ENCODE measurements around the gene RXFP1.

DNA sequence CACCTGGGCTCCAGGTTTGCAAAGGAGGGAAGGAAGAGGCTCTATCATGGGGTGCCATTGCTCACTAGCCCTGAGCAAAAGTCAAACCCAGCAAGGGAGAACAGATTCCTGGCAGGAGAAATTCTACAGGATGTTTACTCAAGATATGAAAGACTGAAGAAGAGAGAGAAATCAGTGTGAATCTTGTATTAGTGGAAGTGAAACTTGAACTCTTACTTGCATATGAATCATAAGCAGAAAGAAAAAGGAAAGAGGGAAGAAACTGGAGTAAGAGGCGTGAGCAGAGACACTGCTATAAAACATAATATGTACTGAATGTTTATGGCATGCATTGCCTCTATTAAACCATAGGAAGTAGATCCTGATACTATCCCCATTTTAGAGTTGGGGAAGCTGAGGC is 89.1 kb downstream of the RXFP1 start:
- TF ChIP-seq, protein P1, sequence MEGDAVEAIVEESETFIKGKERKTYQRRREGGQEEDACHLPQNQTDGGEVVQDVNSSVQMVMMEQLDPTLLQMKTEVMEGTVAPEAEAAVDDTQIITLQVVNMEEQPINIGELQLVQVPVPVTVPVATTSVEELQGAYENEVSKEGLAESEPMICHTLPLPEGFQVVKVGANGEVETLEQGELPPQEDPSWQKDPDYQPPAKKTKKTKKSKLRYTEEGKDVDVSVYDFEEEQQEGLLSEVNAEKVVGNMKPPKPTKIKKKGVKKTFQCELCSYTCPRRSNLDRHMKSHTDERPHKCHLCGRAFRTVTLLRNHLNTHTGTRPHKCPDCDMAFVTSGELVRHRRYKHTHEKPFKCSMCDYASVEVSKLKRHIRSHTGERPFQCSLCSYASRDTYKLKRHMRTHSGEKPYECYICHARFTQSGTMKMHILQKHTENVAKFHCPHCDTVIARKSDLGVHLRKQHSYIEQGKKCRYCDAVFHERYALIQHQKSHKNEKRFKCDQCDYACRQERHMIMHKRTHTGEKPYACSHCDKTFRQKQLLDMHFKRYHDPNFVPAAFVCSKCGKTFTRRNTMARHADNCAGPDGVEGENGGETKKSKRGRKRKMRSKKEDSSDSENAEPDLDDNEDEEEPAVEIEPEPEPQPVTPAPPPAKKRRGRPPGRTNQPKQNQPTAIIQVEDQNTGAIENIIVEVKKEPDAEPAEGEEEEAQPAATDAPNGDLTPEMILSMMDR (IDR thresholded peaks at IDR 0.05) = no peak
- TF ChIP-seq POLR2AphosphoS5 (IDR thresholded peaks at IDR 0.05) (no peak), POLR2A (IDR thresholded peaks at IDR 0.05) (no peak)

Data from prostate gland (tissue), 2 donors.